Central memory CD4-positive, alpha-beta T cell (primary cell): ENCODE results near the gene CD320.
"Not testable (repeated sequence)": the region's sequence is repeated elsewhere in the genome, so short reads cannot be mapped to it uniquely, and the experiment has no call there.

Source experiments
- DNase-seq: peaks from one replicate; pipeline ENCODE4 v3.0.0; 2022

Gene CD320

DNA sequence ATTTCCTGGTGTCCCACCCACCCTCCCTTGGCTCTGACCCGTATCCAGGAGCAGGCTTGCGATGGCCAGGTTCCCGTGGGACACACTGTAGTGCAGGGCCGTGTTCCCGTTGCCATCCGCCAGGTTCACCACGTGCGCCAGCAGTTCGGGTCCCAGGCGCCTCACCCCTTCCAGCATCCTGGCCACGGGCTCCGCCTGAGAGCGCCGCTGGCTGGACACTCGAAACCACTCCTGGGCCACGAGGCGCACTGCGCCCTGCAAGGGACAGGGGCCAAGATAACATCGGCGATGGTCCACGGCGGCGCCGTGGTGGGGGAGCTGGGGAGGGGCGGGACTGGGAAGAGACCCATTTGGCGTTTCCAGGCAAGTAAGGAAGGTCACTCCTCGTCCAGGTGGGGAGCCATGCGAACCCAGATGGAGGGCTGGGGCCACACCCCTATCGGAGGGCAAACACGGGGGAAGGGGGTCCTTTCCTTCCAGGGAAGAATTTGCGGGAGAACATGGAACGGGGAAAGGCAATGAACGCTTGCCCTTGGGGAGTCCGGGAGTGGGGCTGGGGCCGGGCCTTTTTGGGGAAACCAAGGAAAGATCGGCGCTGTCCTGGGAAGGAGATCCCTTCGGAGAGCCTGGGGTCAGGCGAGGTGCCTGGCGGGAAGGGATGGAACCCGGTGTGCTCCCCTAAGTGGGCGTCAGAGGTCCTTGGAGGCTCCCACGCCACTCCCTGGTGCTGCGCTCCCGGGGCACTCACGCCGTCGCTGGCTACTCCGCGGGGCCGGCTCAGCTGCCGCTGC is 25.0 kb upstream of the CD320 start:
- no peak for DNase-seq

DNA sequence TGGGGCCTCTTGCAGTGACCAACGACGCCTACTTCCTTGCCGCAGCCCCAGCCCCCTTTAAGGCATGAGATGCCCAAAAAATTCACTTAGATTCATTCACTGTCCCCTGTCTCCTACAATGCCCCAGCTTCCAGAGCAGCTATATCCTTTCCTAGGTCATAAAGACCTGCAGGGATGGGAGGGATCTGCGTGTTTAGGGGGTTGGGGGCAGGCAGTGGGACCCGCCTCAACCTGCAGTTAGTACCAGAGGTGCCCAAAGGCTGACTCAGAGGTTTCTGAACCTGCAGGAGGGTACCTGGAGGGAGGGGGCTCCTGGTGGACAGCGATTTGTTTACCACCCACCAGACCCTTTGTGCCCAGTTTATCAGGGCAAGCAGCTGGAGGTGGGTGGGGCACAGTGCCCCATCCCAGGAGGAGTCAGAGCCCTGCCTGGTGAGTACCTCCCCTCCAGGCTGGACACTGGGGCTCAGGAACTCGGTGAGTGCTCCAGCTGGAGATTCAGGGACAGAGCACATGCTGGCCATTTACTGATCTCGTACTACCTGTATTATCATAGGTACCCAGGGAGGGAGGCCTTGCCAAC is 23.2 kb upstream of the CD320 start:
- no peak for DNase-seq

DNA sequence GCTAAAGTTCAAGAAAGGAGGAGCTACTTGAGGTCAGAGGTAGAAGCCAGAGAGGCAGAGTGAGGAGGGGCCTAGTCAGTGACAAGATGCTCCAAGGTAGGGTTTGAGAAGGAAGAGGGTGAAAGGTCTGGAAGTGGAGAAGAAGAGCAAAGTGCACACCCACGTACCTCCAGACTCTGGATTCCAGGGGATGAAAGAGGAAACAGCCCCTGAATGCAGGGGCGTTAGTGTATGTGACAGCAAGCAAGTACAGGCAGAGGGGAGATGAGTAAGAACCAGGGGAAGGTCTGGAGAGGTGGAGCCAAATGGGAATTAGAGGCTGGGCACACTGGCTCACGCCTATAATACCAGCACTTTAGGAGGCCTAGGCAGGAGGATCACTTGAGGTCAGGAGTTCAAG is 21.8 kb upstream of the CD320 start:
- DNase-seq, result no peak

- DNase-seq, result no peak
These were observed 17.3 kb upstream of the CD320 start for GRCh38 chr19:8325454-8325853.

DNA sequence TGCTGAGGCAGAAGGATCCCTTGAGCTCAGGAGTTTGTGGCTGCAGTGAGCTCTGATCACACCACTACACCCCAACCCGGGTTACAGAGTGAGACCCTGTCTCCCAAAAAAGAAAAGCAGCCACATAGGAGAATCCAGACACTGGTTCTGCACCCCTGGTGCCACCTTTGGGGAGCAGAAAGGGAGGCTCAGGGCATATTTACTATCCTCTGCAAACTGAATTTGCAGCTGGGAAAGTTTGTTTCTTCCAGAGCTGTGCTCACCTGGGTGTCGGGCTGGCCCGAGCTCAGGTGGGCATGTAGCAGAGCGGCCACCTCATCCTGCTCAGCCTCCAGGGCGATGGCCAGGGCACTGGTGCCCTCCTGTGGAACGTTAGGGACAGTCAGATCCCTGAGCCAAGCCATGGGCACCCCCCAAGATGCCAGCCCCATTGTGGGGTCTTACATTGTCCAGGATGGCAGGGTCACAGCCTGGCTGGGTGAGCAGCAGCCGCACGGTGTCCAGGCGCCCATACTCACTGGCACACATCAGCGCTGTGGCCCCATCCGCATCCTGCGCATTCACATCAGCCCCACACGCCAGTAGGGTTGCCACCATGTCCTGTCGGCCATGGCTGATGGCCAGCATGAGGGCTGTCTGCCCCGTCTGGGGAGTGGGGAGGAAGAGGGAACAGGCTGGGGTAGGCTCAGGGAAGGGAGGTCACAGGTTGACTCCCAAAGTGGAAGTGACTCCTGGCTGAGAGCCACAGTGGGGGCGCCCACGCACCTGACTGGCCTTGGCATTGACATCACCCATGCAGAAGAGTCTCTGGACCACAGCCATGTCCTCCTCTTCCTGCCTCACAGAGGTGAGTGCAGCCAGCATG is 16.3 kb upstream of the CD320 start:
- no peak for DNase-seq

GRCh38 chr19:8323781-8324185 is 15.6 kb upstream of the CD320 start:
- no peak for DNase-seq

GRCh38 chr19:8322638-8322997 is 14.5 kb upstream of the CD320 start:
- DNase-seq, result no peak

DNA sequence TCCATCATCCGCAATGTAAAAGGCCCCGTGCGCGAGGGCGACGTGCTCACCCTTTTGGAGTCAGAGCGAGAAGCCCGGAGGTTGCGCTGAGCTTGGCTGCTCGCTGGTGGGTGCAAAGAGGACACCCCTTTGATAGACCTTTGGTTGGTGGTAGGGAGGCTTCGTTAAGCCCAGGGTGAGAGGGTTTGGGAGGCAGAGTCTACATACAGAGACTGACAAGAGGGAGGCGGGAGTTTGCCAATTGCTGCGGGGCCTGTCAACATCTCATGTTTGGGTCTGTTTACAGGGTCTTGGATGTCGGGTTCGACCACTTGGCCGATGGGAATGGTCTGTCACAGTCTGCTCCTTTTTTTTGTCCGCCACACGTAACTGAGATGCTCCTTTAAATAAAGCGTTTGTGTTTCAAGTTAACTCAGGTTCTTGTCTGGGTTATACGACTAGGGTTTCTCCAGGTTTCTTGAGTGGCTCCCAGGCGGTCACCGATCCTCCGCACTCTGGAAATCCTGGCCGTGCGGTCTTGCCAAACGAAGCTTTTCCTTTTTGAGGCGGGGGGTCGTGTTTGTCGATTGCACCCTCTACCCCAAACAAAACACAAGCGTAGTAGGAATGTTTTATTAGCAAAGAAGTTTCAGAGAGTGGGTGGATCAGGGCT is 14.0 kb upstream of the CD320 start:
- DNase-seq, result no peak

DNA sequence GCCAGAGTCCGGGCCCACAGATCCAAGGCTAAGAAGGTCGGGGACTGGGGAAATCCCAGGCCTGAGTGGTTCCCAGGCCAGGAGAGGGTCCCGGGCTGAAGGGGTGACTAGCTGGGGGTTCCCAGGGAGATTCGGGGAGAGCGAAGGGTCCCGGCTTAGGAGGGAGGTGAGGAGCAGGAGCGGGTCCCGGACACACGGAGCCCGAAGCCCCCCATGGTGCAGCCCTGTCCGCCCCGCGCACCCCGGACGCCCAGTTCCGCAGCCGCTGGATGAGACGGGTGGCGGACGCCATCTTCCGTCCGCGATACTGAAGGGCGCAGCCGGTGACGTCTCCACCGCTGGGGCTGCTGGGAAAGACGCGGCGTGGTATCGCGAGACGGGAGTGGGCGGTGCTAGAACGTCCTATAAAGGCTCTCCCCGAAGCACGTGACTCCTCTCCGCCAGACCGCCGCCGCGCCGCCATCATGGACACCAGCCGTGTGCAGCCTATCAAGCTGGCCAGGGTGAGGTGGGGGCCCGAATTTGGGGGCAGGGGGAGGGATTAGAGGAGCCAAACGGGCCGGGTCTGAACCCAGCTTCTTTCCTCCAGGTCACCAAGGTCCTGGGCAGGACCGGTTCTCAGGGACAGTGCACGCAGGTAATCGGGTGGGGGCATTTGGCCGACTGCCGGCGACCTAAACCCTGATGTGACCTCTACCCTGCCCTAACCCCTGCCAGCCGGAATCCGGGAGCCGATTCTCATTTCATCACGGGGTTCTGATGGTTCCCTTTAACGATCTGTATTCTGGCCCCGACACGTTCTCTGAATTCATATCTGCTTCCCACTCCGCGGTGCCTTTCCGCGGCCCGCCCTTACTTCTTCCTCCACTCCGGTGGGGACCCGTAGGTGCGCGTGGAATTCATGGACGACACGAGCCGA is 13.2 kb upstream of the CD320 start, which contains the start of the genes NDUFA7 and RPS28:
TSS of gene NDUFA7 (minus strand) at position 309 of the 919 bp plus-strand sequence. CDS start at position 292, 17 bp downstream.
TSS of gene RPS28 (plus strand) at position 430 of the 919 bp plus-strand sequence. CDS start at position 465, 35 bp downstream.
- DNase-seq, result peak; percentile 96

DNA sequence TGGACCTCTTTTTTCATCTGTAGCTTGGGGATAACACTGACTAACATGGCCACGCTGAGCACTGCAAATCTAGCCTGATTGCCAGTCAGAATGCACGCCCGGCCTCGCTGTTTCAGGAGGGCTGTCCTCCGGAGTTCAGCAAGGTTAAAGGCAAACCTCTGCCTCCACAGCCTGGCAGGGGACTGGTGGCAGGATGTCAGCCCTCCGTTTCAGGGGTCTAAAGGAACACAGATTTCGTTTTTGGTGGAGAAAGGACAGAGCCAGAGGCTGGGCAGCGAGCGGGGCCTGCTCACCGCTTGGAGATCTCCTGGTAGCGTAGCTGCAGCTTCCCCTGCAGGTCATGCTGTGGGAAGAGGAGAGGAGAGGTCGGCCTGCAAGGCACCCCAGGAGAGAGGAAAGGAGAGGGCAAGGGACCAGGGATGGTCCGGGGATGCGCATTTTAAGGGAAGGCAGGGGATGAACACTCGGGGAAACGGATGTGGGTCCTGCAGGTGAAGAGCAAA is 12.5 kb upstream of the CD320 start:
- DNase-seq, result no peak

- DNase-seq, result no peak
These were observed 11.8 kb upstream of the CD320 start for GRCh38 chr19:8319807-8320520.

GRCh38 chr19:8318835-8319234 is 10.7 kb upstream of the CD320 start:
- DNase-seq, result not testable (repeated sequence)

- DNase-seq, result no peak
These were observed 8.4 kb upstream of the CD320 start for GRCh38 chr19:8316351-8317125.

- DNase-seq, result not testable (repeated sequence)
These were observed 7.0 kb upstream of the CD320 start for GRCh38 chr19:8314981-8315640.

- no peak for DNase-seq
These were observed 3.5 kb upstream of the CD320 start for GRCh38 chr19:8311461-8312260.

- DNase-seq, result no peak
These were observed 2.3 kb upstream of the CD320 start for GRCh38 chr19:8310342-8311055.

DNA sequence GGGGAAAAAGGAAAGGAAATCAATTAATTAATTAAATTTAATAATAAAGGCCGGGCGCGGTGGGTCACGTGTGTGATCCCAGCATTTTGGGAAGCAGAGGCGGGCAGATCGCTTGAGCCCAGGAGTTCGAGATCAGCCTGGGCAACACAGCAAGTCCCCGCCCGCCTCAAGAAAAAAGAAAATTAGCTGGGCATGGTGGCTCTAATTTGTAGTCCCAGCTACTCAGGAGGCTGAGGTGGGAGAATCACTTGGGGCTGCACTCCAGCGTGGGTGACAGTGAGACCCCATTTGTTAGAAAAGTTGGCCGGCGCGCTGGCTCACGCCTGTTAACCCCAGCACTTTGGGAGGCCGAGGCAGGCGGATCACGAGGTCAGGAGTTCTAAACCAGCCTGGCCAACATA is 733 bp upstream of the CD320 start:
- no peak for DNase-seq

DNA sequence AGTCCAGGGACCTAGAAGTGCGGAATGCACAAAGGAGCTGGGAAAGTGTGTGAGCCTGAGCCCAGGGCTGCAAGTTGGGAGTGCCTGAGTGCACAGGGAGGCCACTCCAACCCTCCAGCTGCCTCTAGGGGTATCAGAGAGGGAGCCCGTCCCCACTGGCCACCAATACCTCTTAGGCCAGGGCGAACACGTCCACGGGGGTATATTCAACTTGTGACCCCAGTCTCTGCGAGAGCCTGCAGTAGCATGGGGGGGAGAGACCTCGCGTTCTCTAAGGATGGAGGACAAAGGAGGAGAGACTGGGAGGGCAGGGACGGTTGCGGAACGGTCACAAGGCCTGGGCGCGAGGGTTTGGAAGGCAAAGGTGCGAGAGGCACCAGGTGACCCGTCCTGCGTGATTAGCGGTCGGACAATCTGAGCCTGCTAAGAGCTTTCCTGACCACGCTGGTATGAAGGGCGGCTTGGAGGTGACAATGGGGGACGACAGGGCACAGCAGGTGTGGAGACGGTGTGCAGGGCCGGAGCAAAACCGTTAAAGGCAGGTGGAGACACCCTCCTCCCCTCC is 676 bp downstream of the CD320 start:
- no peak for DNase-seq
